Breast epithelium (tissue), 4 donors: ENCODE results near the gene RSPRY1. TPM values are rescaled to one million over a fixed set of nuclear protein-coding genes. Genes with fewer than 3 reads are reported as not detected.

Source experiments
- DNase-seq, 2 donors: peaks; one replicate each; pipeline ENCODE4 v3.0.0-alpha.2; 2019; ENCODE audit warnings: low spot score in 2 of 2
- H3K27ac ChIP-seq, 2 donors: fragments of 200-600 bp; sonication (generic) in 1 of 2; one replicate each; pipeline ENCODE4 v1.5.1; 2016 to 2019; ENCODE audit warnings: mild to moderate bottlenecking in 1 of 2
- H3K27me3 ChIP-seq, 2 donors: fragments of 200-600 bp; sonication (generic) in 1 of 2; one replicate each; pipeline versions ENCODE4 v1.5.1 to v1.6.0; 2017 to 2019; ENCODE audit warnings: control low read depth in 1 of 2, mild to moderate bottlenecking in 1 of 2
- H3K36me3 ChIP-seq: fragments of 200-600 bp; one replicate; pipeline ENCODE4 v1.5.1; 2019
- H3K4me1 ChIP-seq, 2 donors: fragments of 200-600 bp; sonication (generic); one replicate each; pipeline ENCODE4 v1.5.1; 2016 to 2019; ENCODE audit warnings: control low read depth in 1 of 2
- H3K4me3 ChIP-seq, 3 donors: fragments of 200-600 bp; sonication (generic); 1 replicate in 2 of 3; 2 replicates in 1 of 3; pipeline ENCODE4 v1.5.1; 2016 to 2019; ENCODE audit warnings: mild to moderate bottlenecking in 3 of 3, moderate library complexity in 2 of 3
- H3K9me3 ChIP-seq, 2 donors: fragments of 200-600 bp; sonication (generic) in 1 of 2; one replicate each; pipeline ENCODE4 v1.5.1; 2016 to 2019; ENCODE audit warnings: control low read depth in 1 of 2
- POLR2A ChIP-seq: fragments of 450-650 bp; IDR thresholded peaks from one replicate; pipeline ENCODE4 v1.6.1; 2016; ENCODE audit warnings: antibody characterized with exemption, mild to moderate bottlenecking, moderate library complexity
- POLR2AphosphoS5 ChIP-seq, 3 donors: sonication (generic); formaldehyde crosslinking; IDR thresholded peaks; one replicate each; pipeline ENCODE4 v1.6.1; 2017; ENCODE audit warnings: antibody characterized with exemption in 3 of 3
- intact Hi-C: fragments of 100-400 bp; cut with DNase I; formaldehyde crosslinking; loops from one replicate; pipeline ENCODE4 v1.15.1; 2023; ENCODE audit warnings: low total_unique reads
- total RNA-seq, 3 donors: library from RNA; depleted of rRNA; stranded (reverse); fragments of >200 nt; gene quantifications; one replicate each; pipeline ENCODE4 v1.1.0, GENCODE V29; 2016
- TF ChIP-seq, protein P1 (sequence below), 3 donors: fragments of 450-650 bp; IDR thresholded peaks; one replicate each; pipeline ENCODE4 v1.5.1; 2016 to 2017; ENCODE audit warnings: antibody characterized with exemption in 3 of 3, mild to moderate bottlenecking in 3 of 3, moderate library complexity in 3 of 3

Gene RSPRY1
- total RNA-seq, 3 donors from 2014 or later = 26.4 to 52.4 (median 34.4) TPM

DNA sequence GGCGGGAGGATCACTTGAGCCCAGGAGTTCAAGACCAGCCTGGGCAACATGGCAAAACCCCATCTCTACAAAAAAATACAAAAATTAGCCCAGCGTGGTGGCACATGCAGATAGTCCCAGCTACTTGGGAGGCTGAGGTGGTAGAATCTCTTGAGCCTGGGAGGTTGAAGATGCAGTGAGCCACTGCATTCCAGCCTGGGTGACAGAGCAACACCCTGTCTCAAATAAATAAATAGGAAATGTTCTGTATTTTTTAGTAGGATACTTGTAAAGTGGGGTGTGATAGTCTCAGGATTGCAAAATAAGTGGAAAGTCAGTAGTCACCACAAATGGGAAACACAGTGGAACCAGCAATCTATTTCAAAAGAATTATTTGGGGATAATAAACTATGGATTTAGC is 4.0 kb downstream of the RSPRY1 start:
- TF ChIP-seq POLR2A (no peak), POLR2AphosphoS5 (IDR thresholded peaks at IDR 0.05) (no peak)
- TF ChIP-seq, protein P1, sequence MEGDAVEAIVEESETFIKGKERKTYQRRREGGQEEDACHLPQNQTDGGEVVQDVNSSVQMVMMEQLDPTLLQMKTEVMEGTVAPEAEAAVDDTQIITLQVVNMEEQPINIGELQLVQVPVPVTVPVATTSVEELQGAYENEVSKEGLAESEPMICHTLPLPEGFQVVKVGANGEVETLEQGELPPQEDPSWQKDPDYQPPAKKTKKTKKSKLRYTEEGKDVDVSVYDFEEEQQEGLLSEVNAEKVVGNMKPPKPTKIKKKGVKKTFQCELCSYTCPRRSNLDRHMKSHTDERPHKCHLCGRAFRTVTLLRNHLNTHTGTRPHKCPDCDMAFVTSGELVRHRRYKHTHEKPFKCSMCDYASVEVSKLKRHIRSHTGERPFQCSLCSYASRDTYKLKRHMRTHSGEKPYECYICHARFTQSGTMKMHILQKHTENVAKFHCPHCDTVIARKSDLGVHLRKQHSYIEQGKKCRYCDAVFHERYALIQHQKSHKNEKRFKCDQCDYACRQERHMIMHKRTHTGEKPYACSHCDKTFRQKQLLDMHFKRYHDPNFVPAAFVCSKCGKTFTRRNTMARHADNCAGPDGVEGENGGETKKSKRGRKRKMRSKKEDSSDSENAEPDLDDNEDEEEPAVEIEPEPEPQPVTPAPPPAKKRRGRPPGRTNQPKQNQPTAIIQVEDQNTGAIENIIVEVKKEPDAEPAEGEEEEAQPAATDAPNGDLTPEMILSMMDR (IDR thresholded peaks at IDR 0.05) = no peak
- Histone ChIP-seq H3K4me3 (no peak overlapping the region), H3K4me1 (peaks cover 0 to 16% of the 10 kb centered on the region in 2 donors), H3K27me3 (no peaks in the 10 kb centered on the region), H3K9me3 (no peaks in the 10 kb centered on the region), H3K27ac (no peak overlapping the region), H3K36me3 (no peaks in the 10 kb centered on the region)
- intact Hi-C loops = no loop called here
- no peak for DNase-seq

DNA sequence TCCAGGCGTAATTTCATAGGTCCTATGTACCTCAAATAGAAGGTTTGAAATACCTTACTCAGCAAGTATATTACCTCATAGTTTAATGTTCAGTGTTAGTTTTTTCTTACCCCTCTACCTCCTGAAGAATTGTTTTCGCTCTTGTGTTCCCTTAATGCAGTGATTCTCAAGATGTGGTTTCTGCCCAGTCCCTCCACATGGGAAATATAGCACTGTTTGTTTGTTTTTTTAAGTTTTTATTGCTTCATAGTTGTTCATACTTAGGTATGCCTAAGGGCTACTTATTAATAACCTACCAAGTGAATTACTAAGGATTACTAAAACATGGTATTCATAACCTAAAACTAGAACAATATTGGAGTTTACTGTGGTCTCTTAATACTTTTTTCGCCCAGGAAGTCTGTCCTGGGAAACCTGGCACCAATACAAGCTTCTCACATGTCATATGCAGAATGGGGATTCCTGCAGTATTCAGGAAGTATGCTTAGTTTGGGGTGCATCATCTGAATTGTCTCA is 5.0 kb downstream of the RSPRY1 start:
- H3K36me3 ChIP-seq = no peaks in the 10 kb centered on the region
- TF ChIP-seq POLR2AphosphoS5 (IDR thresholded peaks at IDR 0.05) (no peak), POLR2A (no peak)
- TF ChIP-seq, protein P1 (IDR thresholded peaks at IDR 0.05) = no peak
- H3K4me1 ChIP-seq = peaks cover 0 to 16% of the 10 kb centered on the region in 2 donors
- H3K27ac ChIP-seq = peak overlapping the region in 1 of 2 donors; percentile 27
- intact Hi-C loops = no loop called here
- H3K4me3 ChIP-seq = no peak overlapping the region
- no peaks in the 10 kb centered on the region for H3K27me3 ChIP-seq
- H3K9me3 ChIP-seq = no peaks in the 10 kb centered on the region
- no peak for DNase-seq

DNA sequence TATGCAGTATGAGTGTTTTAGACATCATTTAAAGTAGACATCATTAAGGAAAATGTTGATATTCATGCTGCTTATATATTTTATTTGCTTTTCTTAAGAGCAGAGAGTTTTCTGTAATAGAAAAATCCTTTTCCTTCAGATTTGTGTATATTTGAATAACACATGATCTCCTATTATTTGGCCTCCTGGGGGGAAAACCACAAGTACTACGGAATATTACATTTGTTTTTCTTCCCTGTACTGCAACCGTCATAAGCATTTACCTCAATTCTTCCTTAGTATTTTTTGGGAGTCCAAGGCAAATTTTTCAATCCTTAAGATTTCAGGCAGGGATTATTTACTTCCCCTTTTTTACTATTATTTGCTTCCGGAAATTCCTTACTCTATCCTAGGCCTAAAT is 6.0 kb downstream of the RSPRY1 start:
- Histone ChIP-seq H3K9me3 (no peaks in the 10 kb centered on the region), H3K27me3 (no peaks in the 10 kb centered on the region), H3K4me3 (no peak overlapping the region), H3K36me3 (no peaks in the 10 kb centered on the region), H3K4me1 (peaks cover 0 to 16% of the 10 kb centered on the region in 2 donors), H3K27ac (no peak overlapping the region)
- intact Hi-C loops = loop anchor here (2.0 kb wide), 1 partner anchor 57 kb away; no protein-coding TSS in a partner anchor
- TF ChIP-seq POLR2AphosphoS5 (IDR thresholded peaks at IDR 0.05) (no peak), POLR2A (no peak)
- TF ChIP-seq, protein P1 (IDR thresholded peaks at IDR 0.05) = no peak
- no peak for DNase-seq

DNA sequence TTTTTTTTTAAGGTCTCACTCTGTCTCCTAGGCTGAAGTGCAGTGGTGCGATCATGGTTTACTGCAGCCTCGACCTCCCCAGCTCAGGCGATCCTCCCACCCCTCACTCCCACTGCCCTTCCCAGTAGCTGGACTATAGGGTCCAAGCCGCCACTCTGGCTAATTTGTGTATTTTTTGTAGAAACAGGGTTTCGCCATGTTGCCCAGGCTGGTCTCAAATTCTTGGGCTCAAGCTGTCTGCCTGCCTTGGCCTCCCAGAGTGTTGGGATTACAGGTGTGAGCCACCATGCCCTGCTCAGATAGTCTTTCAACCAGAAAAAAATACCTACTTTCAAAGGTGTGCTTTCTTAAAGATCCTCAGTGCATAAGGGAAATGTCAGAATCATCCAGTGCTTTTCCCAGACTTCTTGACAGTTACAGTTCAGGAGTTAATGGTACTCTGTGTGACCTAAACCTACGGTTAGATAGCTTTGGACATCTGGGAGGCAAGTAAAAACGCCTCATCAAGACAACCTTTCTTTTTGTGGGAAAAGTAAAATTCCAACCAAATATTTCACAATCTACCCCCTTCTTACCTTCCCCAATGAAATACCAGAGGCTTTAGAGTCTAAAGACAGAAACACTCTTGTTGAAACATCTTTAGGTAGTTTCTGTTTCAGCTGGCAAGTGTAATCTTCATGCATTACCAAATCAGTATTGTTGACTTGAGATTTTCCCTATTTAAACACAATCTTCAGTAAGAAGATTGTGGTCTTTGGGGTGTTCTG is 6.8 kb downstream of the RSPRY1 start:
- Histone ChIP-seq H3K9me3 (no peaks in the 10 kb centered on the region), H3K4me1 (peaks cover 0 to 16% of the 10 kb centered on the region in 2 donors), H3K27me3 (no peaks in the 10 kb centered on the region), H3K4me3 (no peak overlapping the region), H3K27ac (no peak overlapping the region), H3K36me3 (no peaks in the 10 kb centered on the region)
- no peak for TF ChIP-seq POLR2A
- TF ChIP-seq, protein P1 (IDR thresholded peaks at IDR 0.05) = no peak
- TF ChIP-seq POLR2AphosphoS5 (IDR thresholded peaks at IDR 0.05) = no peak
- intact Hi-C loops = loop anchor here (2.0 kb wide), 1 partner anchor 56 kb away; no protein-coding TSS in a partner anchor
- DNase-seq = no peak

DNA sequence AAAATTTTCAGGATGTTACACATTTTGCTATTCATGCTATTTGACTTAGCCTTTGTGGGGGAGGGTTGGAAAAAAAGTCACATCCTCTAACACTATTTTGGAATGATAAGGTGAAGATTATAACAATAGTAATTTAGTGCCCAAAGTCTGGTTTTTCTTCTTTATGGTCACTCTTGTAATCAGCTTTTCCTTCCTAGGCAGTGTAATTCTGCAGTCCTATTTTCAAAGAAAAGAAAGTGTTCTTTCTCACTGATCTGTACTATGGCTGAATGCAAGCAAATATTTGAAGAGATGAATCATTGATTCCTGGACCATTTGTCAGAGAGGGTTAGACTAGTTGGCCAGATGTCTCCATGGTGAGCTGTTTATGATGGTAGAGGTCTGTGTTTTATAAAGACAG is 8.4 kb downstream of the RSPRY1 start:
- Histone ChIP-seq H3K36me3 (no peaks in the 10 kb centered on the region), H3K27ac (no peak overlapping the region), H3K4me1 (peaks cover 0 to 16% of the 10 kb centered on the region in 2 donors), H3K9me3 (no peaks in the 10 kb centered on the region), H3K4me3 (no peak overlapping the region), H3K27me3 (no peaks in the 10 kb centered on the region)
- no peak for TF ChIP-seq POLR2A
- TF ChIP-seq POLR2AphosphoS5 (IDR thresholded peaks at IDR 0.05) = no peak
- TF ChIP-seq, protein P1 (IDR thresholded peaks at IDR 0.05) = no peak
- intact Hi-C loops = no loop called here
- no peak for DNase-seq
